Stomach smooth muscle (tissue), 2 donors: ENCODE measurements around the gene AK9.

Experiments used
- H3K27ac ChIP-seq: one replicate; pipeline ENCODE4 v1.7.0; 2013; ENCODE audit warnings: mild to moderate bottlenecking, low read length, inconsistent platforms
- H3K27me3 ChIP-seq, 2 donors: one replicate each; pipeline ENCODE4 v1.7.0; 2013; ENCODE audit warnings: low read length in 2 of 2; ENCODE audit not compliant: insufficient read depth in 2 of 2, control insufficient read depth in 1 of 2
- H3K36me3 ChIP-seq, 2 donors: one replicate each; pipeline ENCODE4 v1.7.0; 2013; ENCODE audit warnings: low read length in 2 of 2; ENCODE audit not compliant: control insufficient read depth in 2 of 2, insufficient read depth in 2 of 2
- H3K4me1 ChIP-seq: one replicate; pipeline ENCODE4 v1.7.0; 2013; ENCODE audit warnings: low read length; ENCODE audit not compliant: control insufficient read depth, insufficient read depth
- H3K4me3 ChIP-seq, 2 donors: one replicate each; pipeline ENCODE4 v1.7.0; 2013; ENCODE audit warnings: low read length in 2 of 2
- H3K9ac ChIP-seq, 2 donors: one replicate each; pipeline ENCODE4 v1.7.0; 2013; ENCODE audit warnings: low read length in 2 of 2, mild to moderate bottlenecking in 1 of 2
- H3K9me3 ChIP-seq, 2 donors: one replicate each; pipeline ENCODE4 v1.7.0; 2013; ENCODE audit warnings: low read length in 2 of 2; ENCODE audit not compliant: control insufficient read depth in 2 of 2
- donor health status: healthy.
- donor health status: Pancreatic carcinoma.

The AK9 gene

DNA sequence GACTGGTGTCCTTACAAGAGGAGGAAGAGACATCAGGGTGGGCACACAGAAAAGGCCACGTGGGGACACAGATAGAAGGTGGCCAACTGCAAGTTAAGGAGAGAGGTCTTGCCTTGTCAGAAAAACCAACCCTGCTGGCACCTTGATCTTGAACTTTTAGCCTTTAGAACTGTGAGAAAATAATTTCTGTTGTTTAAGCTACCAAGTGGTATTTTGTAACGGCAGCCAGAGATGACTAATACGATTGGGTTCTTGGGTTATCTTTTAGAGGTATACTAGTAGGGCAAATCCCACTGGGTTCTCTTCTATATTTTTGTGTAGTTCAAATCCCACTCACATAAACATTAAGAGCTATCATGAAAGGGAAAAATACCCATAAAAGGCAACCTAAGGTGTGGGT lies 176.1 kb downstream of the AK9 start:
- H3K9me3 ChIP-seq = no peaks in the 10 kb centered on the region
- H3K9ac ChIP-seq = no peak overlapping the region
- H3K27ac ChIP-seq = no peak overlapping the region
- H3K4me3 ChIP-seq = no peak overlapping the region
- no peaks in the 10 kb centered on the region for H3K36me3 ChIP-seq
- H3K4me1 ChIP-seq = no peaks in the 10 kb centered on the region
- no peaks in the 10 kb centered on the region for H3K27me3 ChIP-seq

DNA sequence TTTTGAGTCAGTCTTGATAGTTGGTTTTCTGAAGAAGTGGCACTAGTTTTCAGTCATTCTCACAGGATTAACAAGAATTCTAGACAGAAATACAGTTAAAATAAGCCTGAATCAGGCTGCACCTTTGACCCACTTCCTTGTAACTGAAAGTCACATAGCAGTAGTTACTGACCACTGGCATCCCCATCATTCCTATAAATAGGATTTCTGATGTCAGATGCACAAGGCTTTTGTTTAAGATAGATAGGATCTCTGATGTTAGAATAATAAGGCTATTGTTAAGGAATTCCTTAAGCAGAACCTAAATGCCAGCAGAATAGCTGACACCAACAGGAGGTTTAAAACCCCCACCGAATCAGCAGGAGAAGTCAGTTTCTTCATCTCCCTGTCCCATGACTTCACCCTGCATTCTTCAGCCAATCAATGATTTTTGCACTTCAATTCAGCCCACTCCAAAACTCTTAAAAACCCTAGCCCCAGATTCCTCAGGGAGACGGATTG lies 177.4 kb downstream of the AK9 start:
- H3K9ac ChIP-seq = no peak overlapping the region
- no peak overlapping the region for H3K4me3 ChIP-seq
- H3K27me3 ChIP-seq = no peaks in the 10 kb centered on the region
- H3K4me1 ChIP-seq = no peaks in the 10 kb centered on the region
- no peak overlapping the region for H3K27ac ChIP-seq
- H3K9me3 ChIP-seq = no peaks in the 10 kb centered on the region
- no peaks in the 10 kb centered on the region for H3K36me3 ChIP-seq

DNA sequence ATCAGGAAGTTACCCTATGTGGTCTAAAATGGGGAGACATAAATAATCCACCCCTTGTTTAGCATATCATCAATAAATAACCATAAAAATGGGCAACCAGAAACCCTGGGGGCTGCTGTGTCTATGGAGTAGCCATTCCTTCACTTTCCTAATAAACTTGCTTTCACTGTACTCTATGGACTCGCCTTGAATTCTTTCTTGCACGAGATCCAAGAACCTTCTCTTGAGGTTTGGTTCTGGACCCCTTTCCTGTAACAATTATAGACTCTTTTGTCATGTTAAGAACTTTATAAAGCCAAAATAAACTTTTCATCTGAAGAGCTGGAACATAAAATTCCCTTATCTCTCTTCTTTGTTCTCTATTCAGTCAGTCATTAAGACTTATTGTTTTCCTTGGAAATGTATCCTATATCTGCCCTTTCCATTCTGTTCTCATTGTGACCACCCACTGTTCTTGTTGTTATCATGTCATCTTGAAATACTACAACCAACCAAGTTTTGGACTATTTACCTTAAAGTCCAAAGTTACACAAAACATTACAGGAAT lies 178.7 kb downstream of the AK9 start:
- Histone ChIP-seq H3K9me3 (no peaks in the 10 kb centered on the region), H3K4me3 (no peak overlapping the region), H3K36me3 (no peaks in the 10 kb centered on the region), H3K27me3 (no peaks in the 10 kb centered on the region), H3K4me1 (no peaks in the 10 kb centered on the region), H3K9ac (no peak overlapping the region), H3K27ac (no peak overlapping the region)

DNA sequence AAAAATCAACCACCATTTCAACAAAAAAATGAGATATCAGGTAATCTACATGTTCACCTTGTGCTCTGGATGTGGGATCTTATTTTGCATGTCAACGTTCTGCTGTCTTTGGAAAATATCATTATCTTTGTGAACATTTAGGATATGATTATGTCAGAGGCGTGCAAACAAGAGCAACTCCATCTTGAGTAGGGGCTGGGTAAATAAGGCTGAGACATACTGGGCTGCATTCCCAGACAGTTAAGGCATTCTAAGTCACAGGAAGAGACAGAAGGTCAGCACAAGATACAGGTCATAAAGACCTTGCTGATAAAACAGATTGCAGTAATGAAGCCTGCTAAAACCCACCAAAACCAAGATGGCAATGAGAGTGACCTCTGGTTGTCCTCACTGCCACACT lies 179.2 kb downstream of the AK9 start:
- H3K9me3 ChIP-seq = no peaks in the 10 kb centered on the region
- H3K9ac ChIP-seq = no peak overlapping the region
- H3K27ac ChIP-seq = no peak overlapping the region
- no peaks in the 10 kb centered on the region for H3K27me3 ChIP-seq
- no peak overlapping the region for H3K4me3 ChIP-seq
- H3K4me1 ChIP-seq = no peaks in the 10 kb centered on the region
- no peaks in the 10 kb centered on the region for H3K36me3 ChIP-seq

DNA sequence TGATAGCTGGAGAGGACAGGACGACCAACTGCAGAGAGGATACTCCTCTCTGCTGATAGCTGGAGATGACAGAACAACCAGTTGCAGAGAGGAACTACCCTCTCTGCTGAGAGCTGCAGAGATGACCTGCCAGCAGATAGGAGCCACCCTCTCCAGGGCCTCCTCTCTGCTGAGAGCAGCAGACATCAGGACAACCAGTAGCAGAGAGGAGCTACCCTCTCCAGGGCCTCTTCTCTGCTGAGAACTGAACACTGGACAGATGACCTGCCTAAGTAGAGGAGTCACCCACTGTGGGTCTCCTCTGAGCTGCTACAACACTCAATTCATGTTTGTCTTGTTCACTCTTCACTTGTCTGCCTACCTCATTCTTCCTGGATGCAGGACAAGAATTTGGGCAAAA lies 180.6 kb downstream of the AK9 start:
- Histone ChIP-seq H3K4me1 (no peaks in the 10 kb centered on the region), H3K4me3 (no peak overlapping the region), H3K27ac (no peak overlapping the region), H3K27me3 (no peaks in the 10 kb centered on the region), H3K9me3 (no peaks in the 10 kb centered on the region), H3K9ac (no peak overlapping the region), H3K36me3 (no peaks in the 10 kb centered on the region)

DNA sequence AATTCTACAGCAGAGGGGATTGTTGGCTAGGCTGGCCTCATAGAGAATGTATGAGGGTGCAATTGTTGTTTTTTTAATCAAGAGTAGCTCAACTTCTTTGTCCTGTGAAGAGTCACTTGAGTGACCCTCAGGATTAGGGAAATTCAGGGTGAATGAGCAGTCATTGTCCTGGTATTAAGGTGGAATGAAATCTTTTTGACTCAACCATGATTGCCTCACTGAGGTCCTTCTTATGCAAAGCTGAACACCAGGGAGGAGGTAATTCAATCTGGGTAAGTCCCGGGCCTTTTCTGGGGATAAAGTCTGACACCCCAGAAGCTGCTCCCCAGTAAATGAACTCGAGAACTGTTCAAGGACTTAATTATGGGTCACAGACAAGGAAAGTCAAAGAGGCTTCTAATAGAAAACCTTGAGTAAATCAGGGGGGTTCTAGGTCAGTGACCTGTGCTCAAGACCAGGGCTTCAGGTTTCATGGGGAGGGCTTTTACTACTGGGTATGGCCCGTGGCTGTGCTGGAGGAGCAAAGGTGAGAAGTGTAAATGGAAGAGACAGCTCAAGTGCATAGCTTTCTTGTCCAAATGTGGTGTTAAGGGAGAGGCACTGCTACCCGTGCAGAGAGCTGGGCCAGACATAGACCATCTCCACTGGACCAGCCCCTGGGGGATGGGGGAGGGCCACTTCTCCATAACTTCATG lies 182.7 kb downstream of the AK9 start:
- no peak overlapping the region for H3K4me3 ChIP-seq
- no peak overlapping the region for H3K9ac ChIP-seq
- H3K9me3 ChIP-seq = no peaks in the 10 kb centered on the region
- peaks cover 0 to 2% of the 10 kb centered on the region in 2 donors for H3K27me3 ChIP-seq
- no peaks in the 10 kb centered on the region for H3K4me1 ChIP-seq
- no peaks in the 10 kb centered on the region for H3K36me3 ChIP-seq
- no peak overlapping the region for H3K27ac ChIP-seq

DNA sequence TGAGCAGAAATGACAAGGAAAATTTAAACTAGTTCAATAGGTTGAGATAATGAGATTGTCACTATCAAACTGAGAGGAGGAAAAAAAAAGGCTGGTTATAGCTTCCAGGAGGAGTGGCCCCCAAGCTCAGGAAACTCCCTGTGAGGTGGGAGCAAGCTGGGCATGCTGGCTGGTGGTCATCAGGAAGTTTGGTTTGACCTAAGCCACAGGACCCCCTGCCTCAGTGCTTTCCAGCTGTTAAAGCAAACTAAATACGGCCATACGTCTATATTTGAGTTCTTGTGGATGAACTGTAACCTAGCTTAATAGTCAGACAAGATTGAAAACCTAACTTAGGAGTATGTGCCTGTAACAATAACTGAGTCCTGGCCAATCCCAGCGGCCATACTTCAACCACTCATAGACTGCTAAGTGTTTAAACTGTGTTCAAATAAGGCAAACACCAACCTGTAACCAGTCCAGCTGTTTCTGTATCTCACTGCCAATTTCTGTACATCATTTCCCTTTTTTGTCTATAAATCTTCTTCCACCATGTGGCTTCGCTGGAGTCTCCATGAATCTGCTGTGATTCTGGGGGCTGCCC lies 183.4 kb downstream of the AK9 start:
- H3K9ac ChIP-seq = no peak overlapping the region

DNA sequence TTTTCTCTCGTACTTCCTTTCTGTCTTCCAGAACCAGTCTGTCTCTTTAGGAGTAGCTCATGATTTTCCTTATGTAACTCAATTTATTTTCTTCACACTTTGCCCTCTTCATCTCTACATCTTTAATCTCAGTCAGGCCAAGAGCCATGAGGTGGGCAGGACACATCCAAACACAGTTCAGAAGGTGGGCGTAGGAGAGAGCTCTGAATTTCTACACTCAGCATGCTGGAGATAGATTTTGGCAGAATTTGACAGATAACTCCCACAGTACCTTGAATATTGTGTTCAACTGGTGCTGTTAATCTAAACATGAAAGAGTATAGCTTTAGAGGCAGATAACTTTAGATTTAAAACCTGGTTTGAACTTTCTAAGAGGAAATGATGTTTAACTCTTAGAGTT lies 184.2 kb downstream of the AK9 start:
- Histone ChIP-seq H3K36me3 (no peaks in the 10 kb centered on the region), H3K4me1 (no peaks in the 10 kb centered on the region), H3K27me3 (peaks cover 0 to 2% of the 10 kb centered on the region in 2 donors), H3K27ac (no peak overlapping the region), H3K4me3 (no peak overlapping the region), H3K9me3 (no peaks in the 10 kb centered on the region), H3K9ac (no peak overlapping the region)

More for the DNA sequence above, 183.4 kb downstream of the AK9 start:
- Histone ChIP-seq H3K27me3 (peaks cover 0 to 2% of the 10 kb centered on the region in 2 donors), H3K9me3 (no peaks in the 10 kb centered on the region), H3K4me3 (no peak overlapping the region), H3K4me1 (no peaks in the 10 kb centered on the region), H3K27ac (no peak overlapping the region), H3K36me3 (no peaks in the 10 kb centered on the region)

DNA sequence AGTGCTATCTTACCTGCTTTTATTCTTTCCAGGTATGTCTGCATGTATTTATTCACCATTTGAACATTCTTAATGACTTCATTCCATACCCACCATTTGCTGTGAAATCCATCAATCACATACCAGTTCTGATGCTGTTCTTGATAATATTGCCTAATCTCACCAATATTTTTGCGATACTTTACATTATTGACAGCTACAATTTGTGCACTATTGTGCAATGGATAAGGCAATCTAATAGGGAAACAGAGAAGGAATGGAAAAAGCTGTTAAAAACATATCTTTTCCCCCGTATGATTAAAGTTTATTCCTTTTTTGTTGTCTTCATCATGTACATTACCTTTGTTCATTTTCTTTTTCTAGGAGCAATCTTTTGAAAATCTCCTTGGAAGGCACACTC lies 184.7 kb downstream of the AK9 start:
- Histone ChIP-seq H3K4me1 (no peaks in the 10 kb centered on the region), H3K36me3 (no peaks in the 10 kb centered on the region), H3K9me3 (no peaks in the 10 kb centered on the region), H3K27ac (no peak overlapping the region), H3K9ac (no peak overlapping the region), H3K4me3 (no peak overlapping the region), H3K27me3 (peaks cover 0 to 2% of the 10 kb centered on the region in 2 donors)

DNA sequence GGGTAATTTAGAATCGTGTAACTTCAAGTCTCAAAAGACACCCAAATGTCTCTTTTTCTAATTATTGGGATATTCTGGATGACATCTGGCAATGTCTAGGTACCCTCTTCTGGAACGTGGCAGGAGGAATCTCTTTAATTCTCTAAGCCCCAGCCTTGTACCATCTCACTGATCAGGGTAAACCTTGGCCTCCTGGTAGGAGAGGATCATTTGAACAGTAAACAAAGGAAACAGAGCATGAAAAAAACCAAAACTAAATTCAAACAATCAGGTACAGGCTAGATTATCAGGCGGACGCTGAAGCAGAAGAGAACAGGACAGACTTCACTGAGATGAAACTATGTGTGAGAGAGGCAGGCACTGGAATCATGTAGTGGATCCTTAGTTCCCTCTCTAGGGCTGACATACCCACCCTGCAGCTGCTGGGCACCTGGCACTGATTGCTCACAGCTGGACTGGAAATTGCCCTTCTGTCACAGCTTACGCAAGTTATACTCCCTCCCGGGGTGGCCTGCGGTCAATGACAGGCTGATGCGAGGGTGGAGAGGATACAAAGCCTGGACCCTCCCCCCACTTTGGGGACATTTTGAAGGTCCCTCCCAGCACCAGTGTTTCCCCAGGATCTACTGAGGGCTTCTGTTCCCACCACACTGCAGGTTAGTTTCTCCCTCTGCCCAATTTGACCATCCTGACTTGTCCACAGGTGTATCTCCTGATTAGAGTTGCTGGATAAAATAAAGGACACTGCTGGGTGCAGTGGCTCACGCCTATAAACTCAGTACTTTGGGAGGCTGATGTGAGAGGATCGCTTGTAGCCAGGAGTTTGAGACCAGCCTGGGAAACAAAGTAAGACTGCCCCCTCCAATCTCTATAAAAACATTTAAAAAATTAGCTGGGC lies 187.4 kb downstream of the AK9 start:
- no peaks in the 10 kb centered on the region for H3K9me3 ChIP-seq
- no peak overlapping the region for H3K27ac ChIP-seq
- H3K36me3 ChIP-seq = no peaks in the 10 kb centered on the region
- H3K4me3 ChIP-seq = no peak overlapping the region
- H3K4me1 ChIP-seq = no peaks in the 10 kb centered on the region
- no peak overlapping the region for H3K9ac ChIP-seq
- H3K27me3 ChIP-seq = peaks cover 0 to 2% of the 10 kb centered on the region in 2 donors
